ENCODE results near the gene ADAMTS13.

ADAMTS13 gene

GRCh38 chr9:133457233-133457632 lies 35.1 kb downstream of the ADAMTS13 start:
- no peak for DNase-seq

DNA sequence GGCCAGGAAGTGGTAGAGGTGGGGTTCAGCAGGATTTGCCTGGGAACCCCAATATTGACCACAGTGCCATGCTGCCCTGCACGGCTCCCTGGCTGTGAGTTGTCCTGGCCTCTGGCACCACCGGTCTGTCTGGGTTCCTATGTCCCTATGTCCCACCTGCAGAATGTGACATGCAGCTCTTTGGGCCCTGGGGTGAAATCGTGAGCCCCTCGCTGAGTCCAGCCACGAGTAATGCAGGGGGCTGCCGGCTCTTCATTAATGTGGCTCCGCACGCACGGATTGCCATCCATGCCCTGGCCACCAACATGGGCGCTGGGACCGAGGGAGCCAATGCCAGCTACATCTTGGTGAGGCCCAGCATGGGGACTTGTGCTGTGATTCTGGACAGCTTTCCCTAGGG lies 35.6 kb downstream of the ADAMTS13 start:
- no peak for DNase-seq

DNA sequence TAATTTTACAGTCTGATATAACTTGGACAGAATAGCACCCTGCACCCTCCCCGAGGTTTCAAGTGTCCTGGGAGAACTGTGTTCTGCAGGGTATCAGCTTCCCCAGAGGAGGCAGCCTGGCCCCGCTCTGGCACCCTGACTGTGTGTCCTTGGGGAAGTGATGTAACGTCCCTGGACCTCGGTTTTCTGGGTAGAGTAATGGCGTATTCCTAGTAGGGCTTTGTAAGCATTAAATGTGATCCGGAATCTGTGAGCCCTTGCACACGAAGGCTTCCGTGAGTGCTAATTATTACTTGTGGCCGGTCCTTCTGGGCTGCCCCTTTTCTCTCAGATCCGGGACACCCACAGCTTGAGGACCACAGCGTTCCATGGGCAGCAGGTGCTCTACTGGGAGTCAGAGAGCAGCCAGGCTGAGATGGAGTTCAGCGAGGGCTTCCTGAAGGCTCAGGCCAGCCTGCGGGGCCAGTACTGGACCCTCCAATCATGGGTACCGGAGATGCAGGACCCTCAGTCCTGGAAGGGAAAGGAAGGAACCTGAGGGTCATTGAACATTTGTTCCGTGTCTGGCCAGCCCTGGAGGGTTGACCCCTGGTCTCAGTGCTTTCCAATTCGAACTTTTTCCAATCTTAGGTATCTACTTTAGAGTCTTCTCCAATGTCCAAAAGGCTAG lies 36.6 kb downstream of the ADAMTS13 start:
- DNase-seq: peak; percentile 7

DNA sequence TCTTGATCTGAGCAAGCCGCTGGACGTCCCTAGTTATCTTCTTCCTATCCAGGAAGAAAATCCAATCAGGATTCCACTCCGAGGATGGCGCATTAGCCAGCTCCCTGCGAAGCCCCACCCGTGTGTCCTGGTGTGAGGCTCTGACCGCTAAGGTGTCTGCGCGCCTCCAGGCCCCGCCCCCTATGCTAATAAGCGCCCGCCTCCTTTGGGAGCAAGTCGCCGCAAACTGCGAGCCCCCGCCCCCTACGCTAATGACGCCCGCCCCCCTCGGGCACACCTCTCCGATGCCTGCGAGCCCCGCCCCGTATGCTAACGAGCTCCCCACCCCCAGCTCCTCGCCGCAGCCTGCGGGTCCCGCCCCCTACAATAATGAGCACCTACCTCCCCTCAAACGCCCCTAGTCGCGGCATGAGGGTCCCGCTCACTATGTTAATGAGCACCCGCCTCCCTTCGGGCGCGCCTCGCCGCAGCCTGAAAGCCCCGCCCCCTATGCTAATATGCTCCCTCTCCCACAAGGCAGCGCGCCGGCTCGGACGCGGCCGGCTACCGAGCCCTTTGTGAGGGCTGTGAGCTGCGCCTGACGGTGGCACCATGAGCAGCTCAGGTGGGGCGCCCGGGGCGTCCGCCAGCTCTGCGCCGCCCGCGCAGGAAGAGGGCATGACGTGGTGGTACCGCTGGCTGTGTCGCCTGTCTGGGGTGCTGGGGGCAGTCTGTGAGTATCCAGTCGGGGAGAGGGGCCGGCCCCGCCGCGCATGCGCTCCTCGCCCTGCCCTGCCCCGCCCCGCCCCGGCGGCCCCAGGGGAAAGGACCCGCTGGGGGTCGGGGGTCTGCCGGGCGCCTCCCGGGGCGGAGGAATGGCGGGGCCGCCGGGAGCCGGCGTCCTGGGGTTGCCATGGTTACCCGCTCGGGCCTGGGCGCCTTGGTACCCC lies 37.6 kb downstream of the ADAMTS13 start, which contains the start of gene CACFD1:
Gene CACFD1 (plus strand): TSS at position 503 of the 929 bp plus-strand sequence. CDS start 89 bp downstream, at position 592.
- DNase-seq: peak; percentile 99

DNA sequence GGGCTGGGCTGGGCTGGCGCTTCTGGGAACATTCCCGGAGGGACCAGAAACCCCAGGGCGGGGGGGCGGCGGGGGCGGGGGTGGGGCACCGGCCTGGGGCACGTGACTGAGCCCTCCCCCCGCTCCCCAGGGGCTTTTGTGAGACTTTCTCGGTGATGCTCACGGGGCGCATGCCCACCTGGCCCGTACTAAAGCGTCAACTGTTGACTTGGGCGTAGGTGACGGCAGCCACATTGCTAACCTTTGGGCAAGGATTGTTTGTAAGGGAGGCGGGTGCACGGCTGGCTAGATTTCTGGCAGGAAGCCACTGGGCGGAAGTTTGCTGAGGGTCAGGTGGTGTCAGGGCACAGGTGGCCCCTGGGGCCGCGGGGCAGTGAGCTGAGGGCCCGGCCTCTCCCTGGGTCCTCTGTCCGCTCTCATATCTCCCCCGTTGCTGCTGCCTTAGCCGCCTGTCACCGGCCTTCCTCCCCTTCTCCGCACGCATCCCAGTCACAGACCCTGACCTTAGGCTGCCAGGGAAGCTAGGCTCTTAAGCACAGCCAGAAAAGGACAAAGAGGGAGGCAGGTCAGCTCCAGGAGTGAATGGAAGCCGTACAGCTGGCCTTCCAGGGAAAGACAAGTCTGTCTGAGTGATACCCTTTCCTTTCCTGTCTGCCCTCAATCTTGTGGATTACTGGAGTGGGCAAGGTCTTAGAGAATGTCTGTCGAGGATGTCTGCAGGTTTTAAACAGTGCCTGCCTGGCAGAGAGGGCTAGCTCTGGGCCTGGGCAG lies 38.4 kb downstream of the ADAMTS13 start:
- peak; percentile 74 for DNase-seq

DNA sequence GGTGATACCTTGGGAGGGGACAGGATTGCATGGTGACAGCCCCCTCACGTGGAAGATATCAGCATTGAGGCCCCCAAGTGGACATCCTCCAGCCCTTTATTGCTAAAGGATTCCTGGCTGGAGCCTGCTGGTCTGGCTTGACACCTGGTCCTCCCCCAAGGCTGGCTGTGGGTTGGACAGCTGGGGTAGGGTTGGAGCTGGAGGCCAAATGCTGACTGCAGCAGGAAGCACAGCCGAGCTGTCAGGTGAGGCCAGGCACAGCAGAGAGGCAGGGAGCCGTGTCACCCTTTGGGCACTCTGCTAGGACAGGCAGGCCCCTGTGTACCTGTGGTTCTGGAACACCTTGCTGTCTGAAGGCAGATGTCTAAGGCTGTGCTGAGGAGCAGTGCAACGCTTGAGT lies 39.8 kb downstream of the ADAMTS13 start:
- DNase-seq: no peak

- DNase-seq: peak; percentile 67
These were observed 41.2 kb downstream of the ADAMTS13 start for GRCh38 chr9:133463234-133463863.

DNA sequence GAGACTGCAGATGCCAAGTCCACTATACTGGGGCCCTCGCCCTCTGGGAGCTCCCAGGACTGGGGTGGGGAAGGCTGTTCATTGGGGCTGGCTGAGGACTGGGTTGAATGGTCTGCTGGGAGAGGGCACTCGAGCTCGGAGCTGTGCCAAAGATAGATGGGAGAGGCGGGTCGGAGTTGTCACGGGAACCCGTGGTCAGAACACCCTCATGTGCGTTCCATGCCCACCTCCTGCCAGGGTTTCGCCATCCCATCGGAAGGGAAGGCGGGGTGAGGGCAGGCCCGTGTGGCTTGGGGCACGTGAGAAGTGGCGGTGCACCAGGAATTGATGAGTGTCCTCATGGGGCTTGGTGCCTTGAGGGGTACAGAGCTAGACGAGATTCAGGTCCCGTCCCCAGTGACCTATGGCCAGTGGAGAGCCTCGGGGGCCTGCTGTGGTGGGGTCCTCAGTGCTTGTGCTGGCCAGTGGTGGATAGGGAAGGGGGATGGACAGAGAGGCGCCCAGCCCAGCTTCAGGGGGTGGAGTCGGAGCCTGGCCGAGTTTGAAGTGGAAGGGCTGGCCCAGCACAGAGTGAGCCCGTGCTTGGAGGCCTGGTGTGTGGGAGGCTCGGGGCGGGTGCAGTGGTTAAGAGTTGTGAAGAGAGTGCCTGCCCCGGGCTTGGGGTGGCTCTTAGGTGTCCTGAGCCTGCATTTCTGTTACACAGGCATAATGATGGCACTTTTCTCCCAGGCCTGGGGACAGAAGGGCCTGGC lies 41.9 kb downstream of the ADAMTS13 start:
- no peak for DNase-seq

DNA sequence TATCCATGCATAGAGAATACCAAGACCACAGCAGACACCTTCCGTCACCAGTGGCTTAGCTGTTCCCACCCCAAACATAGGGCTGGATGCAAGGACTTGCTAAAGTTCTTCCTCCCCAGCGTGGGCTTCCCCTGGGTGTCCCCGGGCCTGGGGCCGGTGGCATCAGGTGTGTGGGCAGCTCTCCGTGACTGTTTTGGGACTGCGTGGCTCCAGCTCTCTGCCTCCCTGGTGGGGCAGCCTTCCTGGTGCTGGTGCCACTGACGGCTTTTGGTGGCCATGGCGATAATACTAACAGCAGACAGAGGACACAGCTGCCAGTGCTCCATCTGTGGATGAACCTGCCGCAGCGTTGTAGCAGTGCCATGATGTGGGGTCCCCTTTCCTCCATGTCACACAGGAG lies 42.5 kb downstream of the ADAMTS13 start:
- no peak for DNase-seq

DNA sequence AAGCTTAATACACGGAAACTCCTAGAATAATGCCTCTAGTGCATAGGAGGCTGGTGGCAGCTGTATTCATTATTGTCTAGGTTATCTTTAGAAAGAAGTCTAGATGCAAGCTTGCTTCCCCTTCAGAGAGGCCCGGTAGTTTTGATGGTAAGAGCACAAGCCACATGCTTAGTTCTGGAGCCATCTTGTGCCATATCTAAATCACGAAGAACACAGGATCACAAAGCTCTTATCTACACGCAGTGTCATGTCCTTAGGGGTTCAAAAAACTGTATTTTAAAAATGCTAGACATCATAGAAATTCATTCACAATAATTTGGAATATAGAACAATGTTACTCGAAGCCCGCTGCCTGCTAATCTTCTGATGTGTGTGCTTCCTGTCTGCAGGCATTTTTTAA lies 43.8 kb downstream of the ADAMTS13 start:
- DNase-seq: no peak

- DNase-seq: no peak
These were observed 44.9 kb downstream of the ADAMTS13 start for GRCh38 chr9:133467101-133467500.

GRCh38 chr9:133468374-133468773 lies 46.2 kb downstream of the ADAMTS13 start:
- no peak for DNase-seq

DNA sequence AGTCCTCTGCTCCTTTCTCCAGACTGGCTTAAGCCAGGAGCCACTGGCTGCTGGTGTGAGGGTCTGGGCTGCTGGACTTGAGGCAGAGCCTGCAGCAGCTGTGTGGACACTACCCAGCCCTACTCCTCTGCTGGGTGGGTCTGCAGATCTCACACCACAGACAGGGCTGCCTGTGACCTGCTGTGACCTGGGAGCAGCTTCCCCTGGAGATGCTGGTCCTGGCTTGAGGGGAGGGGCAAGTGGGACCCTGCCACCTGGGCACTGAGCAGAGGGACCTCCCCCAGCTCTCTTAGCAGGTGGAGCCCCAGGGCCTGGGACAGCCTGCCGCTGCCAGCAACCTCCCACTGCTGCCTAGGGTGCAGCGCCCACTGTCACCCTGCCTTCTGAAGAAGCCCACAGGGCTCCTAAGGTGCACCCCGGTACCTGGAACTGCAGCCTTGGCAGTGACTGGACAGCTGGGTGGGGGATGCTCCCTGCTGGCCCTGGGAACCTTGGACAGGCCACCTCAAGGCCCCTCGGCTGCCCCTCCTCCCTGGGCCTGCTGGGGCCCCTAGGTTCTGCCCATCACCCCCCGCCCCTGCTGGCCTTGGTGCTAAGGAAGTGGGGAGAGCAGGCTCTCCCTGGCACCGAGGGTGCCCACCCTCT lies 46.7 kb downstream of the ADAMTS13 start:
- DNase-seq: no peak

GRCh38 chr9:133470427-133470924 lies 48.3 kb downstream of the ADAMTS13 start:
- no peak for DNase-seq

DNA sequence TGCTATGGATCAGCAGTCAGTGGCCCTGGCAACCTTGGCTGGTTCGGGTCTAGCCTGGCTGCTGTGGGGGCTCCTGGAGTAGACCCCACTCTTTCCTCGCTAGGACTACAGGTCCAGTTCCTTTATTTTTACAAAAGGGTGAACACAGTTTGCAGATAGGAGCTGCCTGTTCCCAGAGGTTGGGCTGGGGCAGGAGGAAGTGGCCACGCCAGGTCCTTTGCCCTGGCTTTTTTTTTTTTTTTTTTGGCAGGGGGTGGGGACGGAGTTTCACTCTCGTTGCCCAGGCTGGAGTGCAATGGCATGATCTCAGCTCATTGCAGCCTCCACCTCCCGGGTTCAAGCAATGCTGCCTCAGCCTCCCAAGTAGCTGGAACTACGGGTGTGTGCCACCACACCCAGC lies 48.8 kb downstream of the ADAMTS13 start:
- DNase-seq: no peak

GRCh38 chr9:133471551-133472276 lies 49.5 kb downstream of the ADAMTS13 start:
- DNase-seq: no peak

GRCh38 chr9:133472277-133472645 lies 50.1 kb downstream of the ADAMTS13 start:
- no peak for DNase-seq

GRCh38 chr9:133472753-133473378 lies 50.7 kb downstream of the ADAMTS13 start:
- DNase-seq: no peak

GRCh38 chr9:133473743-133474142 lies 51.6 kb downstream of the ADAMTS13 start:
- DNase-seq: no peak

DNA sequence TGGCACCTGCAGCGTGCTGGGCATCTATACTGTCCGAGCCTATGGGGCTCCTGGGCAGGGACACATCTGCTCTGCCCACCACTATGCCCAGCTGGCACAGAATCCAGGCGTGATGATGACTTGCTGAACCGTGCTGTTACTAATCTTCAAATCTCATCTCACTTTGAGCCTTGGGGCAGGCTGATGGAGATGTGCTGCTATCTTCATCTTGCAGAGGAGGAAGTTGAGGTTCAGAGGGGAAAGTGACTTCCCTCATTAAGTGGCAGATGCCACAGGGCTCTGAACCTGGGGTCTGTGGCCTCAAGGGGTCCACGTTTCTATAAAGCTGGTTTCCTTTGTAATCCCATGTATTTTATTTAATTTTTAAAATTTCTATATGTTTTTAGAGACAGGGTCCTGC lies 52.0 kb downstream of the ADAMTS13 start:
- DNase-seq: no peak

All from NCI-H510A treated with DMSO at 0.1 percent for 48 hours (cell line).